HG02884 (cell line): Measurements from ENCODE around the gene RGS6.

Experiments
- ATAC-seq: cut with Tn5 transposase; IDR thresholded peaks from one replicate; pipeline ENCODE4 v1.9.1; 2021; ENCODE audit warnings: mild to moderate bottlenecking, moderate library complexity; ENCODE audit not compliant: unreplicated experiment

Gene RGS6

DNA sequence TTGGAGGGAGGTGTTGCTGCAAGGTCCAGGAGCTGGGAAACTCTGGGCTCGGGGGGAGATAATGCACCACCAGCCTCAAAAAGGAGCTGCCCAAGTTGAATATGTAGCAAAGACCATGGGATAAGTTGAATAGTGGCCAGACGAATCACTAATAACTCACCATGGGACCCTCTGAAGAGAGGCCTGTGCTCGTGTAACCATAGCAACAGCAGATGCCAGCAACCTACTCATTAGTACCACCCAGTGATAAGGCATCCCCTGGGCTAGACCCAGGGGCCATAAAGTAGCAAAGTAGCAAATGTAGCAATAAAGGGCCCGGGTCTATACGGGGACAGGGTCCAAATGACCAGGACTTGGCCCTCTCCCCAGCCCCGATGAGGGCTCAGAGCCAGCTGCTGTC is 633.7 kb downstream of the RGS6 start:
- ATAC-seq: no peak

DNA sequence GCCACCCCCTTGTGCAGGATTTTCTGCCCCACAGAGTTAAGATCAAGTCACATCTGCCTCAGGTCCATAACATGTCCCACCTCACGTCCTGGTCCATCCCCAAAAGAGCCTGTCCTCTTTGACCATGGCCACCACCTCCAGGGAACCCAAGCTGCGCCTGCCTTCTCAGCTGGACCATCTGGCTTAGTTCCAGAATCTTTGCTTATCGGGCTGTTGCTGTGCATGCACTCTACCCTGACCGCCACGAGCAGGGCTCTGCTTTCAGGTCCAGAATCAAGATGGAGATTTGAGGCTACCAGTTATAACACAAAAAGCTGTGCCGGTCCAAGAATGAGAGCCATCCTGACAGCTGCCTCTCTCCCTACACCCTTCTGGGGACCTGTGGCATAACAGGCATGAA is 635.0 kb downstream of the RGS6 start:
- ATAC-seq: no peak

- ATAC-seq: no peak
These were observed 636.2 kb downstream of the RGS6 start for GRCh38 chr14:72568296-72568992.

DNA sequence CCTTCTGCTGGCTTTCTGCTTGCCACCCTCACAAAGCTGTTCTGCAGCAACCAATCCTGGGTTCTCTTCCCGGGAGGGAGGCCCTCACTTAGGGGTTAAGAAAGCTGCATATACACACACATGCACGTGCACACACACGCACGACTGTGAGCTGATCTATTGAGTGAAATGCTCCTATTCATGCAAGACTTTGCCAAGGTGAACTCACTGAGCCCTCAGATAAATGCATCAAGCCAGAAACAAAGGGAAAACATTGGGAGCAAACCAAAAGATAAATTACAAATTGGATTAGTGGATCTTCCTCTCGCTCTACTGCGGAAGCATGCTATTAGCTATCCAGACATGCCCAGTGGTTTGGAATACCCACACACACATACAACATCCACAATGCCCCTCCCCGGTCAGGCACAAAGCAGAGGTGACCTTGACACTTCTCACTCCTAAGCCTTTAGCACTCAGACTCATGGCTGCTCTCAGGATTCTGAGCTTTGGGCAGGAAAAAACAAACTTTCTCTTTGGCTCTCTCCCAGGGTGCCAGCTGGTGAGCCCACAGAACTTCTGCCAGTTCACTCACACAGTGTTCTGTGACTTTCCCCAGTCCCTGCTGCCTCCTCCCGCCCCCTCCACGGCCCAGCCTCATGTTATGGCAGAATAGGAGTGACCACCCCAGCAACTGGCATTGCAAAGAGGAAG is 641.6 kb downstream of the RGS6 start:
- ATAC-seq: no peak

DNA sequence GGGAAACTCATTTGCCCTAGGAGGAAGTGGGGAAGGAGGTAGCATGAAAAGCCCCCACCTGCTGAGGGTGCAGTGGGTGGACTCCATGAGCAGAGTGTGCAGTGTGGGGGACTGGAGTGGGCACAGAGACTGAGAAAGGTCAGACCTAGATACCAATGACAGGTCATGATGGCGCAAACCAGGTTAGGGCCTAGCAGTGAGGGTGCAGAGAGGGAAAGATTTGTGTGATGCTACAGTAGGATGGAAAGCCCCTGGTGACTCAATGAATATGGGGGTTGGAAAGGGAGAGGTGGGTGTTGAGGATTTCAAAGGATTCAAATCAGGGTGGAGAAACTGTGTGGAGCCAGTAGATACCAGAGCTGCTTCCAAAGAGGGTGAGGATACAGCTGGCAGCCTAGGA is 642.5 kb downstream of the RGS6 start:
- ATAC-seq: no peak

- ATAC-seq: no peak
These were observed 644.0 kb downstream of the RGS6 start for GRCh38 chr14:72576258-72576657.

DNA sequence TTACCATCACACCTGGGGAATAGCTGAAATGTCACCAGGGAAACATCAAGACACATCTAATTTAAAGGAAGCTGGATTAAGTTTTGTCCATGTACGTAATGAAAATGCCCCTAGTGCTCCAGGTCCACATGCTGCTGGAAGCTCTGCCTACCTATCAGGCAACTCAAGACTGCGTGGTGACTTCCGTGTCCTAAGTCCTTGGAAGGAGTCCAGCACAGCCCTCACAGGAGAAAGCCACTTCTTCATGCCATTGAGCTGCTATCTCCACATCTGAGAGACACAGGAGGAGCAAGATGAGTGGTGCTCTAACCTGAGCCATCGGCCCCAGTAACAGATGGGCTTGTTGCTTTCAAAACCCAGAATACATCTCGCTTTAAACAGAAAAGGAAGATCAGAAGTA is 645.3 kb downstream of the RGS6 start:
- ATAC-seq: no peak

- ATAC-seq: no peak
These were observed 646.3 kb downstream of the RGS6 start for GRCh38 chr14:72578514-72578913.

DNA sequence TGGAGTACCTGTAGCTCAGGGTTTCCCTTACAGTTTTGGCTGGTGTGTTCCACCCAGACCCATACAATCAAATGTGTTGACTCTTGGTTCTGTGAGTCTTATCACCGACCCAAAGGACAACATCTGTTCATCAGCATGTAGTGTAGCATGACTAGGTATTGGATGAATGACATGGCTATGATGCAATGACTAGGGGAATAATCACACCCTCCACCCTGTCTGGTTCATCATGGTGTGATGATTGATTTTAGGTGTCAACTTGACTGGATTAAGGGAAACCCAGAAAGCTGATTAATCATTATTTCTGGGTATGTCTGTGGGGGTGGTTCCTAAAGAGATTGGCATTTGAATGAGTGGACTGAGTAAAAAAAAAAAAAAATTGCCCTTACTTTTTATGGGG is 650.4 kb downstream of the RGS6 start:
- no peak for ATAC-seq

- no peak for ATAC-seq
These were observed 651.4 kb downstream of the RGS6 start for GRCh38 chr14:72583316-72584272.

DNA sequence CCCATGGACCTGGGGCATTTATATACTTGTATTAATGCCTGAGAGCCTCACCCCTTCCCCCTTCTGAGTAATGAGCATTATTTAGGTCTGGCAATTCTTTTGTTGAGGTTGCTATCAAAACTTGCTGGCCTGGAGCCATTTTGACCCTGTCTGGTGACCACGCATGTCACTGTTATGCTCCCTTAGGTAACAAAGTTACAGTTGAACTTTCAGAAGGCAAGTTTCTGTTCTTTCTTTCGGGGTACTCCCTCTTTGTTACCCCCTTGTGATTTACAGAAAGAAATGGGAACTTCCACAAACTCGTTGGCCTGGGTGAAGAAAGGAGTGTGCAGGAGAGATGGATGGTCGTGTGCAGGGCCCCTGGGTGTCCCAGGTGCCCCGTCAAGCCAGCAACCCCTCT is 656.3 kb downstream of the RGS6 start:
- ATAC-seq: no peak

DNA sequence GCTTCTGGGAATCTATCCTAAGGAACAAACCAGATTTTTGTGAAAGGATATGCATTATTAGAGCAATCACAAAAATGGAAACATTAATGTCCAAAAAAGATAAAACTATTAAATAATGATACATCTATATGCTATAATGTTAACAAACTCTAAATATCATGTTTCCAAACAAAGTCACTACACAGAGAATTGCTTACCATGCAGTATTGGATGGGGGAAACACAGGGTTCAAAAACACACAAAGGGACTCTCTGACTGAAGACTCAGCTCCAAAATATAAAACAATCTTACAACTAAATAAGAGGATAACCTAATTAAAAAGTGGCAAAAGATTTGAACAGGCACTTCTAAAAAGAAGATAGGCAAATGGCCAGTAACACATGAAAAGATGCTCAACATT is 657.4 kb downstream of the RGS6 start:
- ATAC-seq: no peak

DNA sequence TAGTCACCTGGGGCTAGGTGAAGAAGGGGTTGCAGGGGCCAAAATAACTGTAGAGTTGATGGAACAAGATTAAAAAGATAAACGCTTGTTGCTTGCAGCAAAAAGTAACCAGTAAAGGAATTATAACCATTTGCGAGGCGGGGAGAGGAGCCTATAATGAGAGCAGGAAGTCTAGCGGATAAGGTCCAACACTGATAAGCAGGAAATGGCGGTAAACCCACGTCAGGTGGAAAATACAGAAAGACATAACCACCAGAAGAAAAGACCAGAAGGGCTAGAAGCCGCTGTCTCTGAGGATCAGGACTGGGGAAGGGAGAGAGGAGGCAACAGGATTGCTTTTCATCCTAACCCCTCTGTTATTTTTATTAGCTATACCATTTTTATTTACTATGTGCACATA is 658.3 kb downstream of the RGS6 start:
- ATAC-seq: no peak

DNA sequence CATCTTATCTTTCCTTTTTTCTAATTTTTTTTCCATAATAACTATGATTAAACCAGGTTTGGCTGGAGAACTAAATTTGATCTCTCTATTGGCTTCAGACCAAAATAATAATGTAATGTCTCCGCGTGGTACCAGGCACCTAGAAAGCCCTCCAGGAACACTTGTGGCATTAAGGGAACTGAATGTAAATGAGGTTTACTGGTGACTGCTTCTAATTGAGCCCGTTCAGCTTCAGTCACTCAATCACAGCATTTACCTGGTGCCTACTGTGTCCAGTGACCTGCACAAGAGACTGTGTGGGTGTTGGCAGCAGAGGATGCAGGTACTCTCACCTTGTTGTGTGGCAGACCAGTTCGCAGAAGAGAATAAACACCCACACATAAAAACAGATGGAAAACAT is 659.2 kb downstream of the RGS6 start:
- no peak for ATAC-seq

DNA sequence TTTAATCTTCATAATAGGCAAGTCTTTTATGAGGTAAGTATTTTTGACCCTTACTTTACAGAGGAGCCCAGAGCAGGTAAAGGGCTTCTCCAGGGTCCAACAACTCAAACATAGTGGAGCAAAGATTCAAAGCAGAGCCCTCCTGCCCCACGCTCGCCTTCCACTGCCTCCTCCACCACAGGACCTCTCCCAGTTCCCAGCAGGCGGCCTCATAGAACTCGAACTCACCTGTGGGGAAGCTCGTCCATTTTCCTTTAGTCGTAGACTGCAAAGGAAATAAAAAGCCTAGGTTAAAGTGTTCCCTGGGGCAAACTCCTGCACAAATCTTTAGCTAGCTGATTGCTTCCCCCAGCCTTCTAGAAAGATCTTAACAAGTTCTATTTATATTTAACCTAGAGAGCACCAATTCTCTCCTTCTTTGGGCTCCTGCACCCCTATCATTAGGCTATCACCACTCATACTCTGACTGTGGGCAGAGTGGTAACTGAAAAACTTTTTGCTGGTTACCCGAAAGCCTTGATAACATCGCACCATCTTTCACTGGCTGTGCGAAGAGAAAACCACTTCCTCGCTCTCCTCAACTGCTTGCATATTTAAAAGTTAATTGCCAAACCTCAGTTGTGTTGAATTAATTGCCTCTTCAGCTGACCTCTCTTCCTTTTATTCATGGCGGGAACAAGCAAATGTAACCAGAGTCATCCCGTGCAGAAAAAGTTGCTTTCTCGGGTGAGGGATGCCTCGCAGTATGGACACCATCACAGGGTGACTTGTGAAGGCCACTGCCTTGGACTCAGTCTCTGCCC is 662.1 kb downstream of the RGS6 start:
- ATAC-seq: peak; percentile 57

GRCh38 chr14:72595152-72595862 is 663.1 kb downstream of the RGS6 start:
- ATAC-seq: no peak

DNA sequence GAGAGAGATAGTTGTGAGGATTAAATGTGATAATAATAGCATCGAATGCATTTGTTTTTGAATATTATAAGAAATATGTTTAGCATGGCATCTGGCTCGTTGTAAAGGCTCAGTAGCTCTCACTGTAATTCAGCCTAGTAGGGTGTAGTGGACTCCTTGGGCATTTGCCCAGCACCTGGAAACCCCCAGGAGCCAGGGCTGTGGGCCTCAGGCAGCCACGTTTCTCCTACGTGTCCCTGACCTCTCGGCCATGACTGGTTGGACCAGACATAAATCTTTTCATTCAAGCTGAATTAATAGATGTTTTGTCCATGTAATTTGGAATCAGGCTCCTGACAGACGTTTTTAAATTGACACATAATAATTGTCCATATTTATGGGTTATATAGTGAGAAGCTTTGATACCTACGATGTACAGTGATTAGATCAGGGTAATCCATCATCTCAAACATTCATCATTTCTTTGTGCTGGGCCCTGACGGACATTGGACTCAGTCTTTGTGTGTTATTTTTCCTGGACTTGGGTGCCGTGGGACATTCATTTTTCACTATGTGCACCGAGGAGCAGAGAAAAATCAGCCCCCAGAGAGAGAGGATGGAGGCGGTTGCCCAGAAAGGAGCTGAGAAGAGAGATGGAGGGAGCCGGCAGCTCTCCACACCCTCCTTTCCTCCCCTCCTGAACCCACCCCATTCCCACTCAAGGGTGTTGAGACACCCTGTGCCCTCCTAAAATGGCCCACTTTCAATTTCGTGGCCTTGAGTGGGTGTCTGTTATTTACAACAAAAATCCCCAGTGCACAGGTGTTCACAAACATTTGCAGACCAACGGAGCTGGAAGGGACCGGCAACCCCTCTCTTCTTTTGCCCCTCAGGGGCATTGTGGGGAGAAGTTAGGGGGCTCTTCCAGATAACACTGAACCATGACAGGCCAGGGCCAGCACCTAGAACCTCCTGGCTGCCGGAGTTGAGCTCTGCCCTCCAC is 665.3 kb downstream of the RGS6 start:
- ATAC-seq: no peak

- no peak for ATAC-seq
These were observed 666.1 kb downstream of the RGS6 start for GRCh38 chr14:72598306-72598705.
